Astrocyte of the cerebellum (primary cell): ENCODE results near the gene RAVER1.
"Not testable (repeated sequence)": the region's sequence is repeated elsewhere in the genome, so short reads cannot be mapped to it uniquely, and the experiment has no call there.

Experiments used
- DNase-seq: peaks from one replicate; pipeline ENCODE4 v3.0.0-alpha.2; 2011; ENCODE audit warnings: low read depth
- H3K4me3 ChIP-seq: 2 replicates; pipeline ENCODE4 v1.5.1; 2011; ENCODE audit warnings: mild to moderate bottlenecking, low read depth, low read length, moderate library complexity
- in situ Hi-C: cut with HindIII; loops from 2 replicates; pipeline ENCODE4 v1.10.0; 2017; ENCODE audit warnings: low sequenced_read_pairs
- TF ChIP-seq, protein P1 (sequence below): IDR thresholded peaks from 2 replicates; pipeline ENCODE4 v1.5.1; 2012; ENCODE audit warnings: low read length, low read depth, moderate library complexity, mild to moderate bottlenecking; ENCODE audit errors: missing control alignments

Gene RAVER1

GRCh38 chr19:10343495-10343894, 10.2 kb upstream of the RAVER1 start:
- H3K4me3 ChIP-seq, result no peak overlapping the region
- in situ Hi-C loops, result no loop called here
- no peak for DNase-seq
- TF ChIP-seq, protein P1, sequence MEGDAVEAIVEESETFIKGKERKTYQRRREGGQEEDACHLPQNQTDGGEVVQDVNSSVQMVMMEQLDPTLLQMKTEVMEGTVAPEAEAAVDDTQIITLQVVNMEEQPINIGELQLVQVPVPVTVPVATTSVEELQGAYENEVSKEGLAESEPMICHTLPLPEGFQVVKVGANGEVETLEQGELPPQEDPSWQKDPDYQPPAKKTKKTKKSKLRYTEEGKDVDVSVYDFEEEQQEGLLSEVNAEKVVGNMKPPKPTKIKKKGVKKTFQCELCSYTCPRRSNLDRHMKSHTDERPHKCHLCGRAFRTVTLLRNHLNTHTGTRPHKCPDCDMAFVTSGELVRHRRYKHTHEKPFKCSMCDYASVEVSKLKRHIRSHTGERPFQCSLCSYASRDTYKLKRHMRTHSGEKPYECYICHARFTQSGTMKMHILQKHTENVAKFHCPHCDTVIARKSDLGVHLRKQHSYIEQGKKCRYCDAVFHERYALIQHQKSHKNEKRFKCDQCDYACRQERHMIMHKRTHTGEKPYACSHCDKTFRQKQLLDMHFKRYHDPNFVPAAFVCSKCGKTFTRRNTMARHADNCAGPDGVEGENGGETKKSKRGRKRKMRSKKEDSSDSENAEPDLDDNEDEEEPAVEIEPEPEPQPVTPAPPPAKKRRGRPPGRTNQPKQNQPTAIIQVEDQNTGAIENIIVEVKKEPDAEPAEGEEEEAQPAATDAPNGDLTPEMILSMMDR, result no peak

DNA sequence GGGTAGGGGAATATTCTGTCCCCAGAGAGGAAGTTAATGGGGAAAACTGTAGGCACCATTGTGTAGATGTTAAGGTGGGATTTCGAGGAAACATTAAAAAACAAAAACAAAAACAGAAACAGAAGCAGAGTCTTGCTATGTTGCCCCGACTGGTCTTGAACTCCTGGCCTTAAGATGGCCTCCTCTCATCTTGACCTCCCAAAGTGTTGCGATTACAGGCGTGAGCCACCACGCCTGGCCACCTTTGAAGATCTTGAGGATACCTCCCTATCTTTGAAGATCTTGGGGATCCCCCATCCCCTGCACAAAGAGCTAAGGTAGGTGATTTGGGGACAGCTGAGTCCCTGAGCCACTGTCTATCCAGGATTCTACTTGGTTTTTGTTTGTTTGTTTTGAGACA, 6.6 kb upstream of the RAVER1 start:
- TF ChIP-seq, protein P1, result no peak
- H3K4me3 ChIP-seq, result no peak overlapping the region
- in situ Hi-C loops, result no loop called here
- no peak for DNase-seq

DNA sequence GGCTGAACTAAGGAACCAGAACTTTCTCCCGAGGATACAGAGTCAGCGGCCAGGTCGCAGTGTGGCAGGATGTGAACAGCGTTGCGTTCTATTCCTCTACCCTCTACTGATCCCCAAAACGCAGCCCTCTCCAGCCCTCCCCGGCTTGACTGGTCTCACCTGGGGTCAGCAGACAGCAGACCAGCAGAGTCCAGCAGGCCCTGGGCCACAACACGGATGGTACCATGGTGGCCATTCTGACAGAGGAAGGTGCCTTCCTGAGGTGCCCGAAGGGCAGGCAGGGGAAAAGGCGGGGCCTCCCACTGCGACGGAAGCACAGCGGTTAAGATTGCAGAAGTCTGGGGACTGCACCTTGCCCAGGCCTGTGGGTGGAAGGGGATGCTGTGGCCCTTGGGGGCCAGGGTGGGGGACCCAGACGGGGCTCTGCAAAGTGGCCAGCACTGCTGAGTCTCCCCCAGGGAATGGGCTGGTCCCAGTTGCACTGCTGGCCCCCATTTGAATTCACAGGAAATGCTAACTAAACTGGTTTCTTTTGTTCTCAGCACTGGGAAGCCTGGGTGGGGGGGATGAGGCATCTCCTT, 6.1 kb upstream of the RAVER1 start, which contains the start of gene ICAM3:
ICAM3 (minus strand) TSS at position 245 of the 581 bp plus-strand sequence; CDS start at position 235, 10 bp downstream.
- TF ChIP-seq, protein P1, result no peak
- in situ Hi-C loops, result no loop called here
- DNase-seq, result no peak
- no peak within 1 kb of the TSS for H3K4me3 ChIP-seq

GRCh38 chr19:10338940-10339339, 5.6 kb upstream of the RAVER1 start:
- no peak for DNase-seq
- TF ChIP-seq, protein P1, result no peak
- H3K4me3 ChIP-seq, result no peak overlapping the region

GRCh38 chr19:10336725-10337124, 3.4 kb upstream of the RAVER1 start:
- in situ Hi-C loops, result not testable (repeated sequence)

More at GRCh38 chr19:10338940-10339339, 5.6 kb upstream of the RAVER1 start:
- in situ Hi-C loops, result no loop called here

GRCh38 chr19:10335352-10335985, 2.1 kb upstream of the RAVER1 start:
- in situ Hi-C loops, result no loop called here
- H3K4me3 ChIP-seq, result peak overlapping the region; percentile 68
- no peak for DNase-seq
- TF ChIP-seq, protein P1, result no peak

More at GRCh38 chr19:10336725-10337124, 3.4 kb upstream of the RAVER1 start:
- not testable (repeated sequence) for DNase-seq, H3K4me3 ChIP-seq

DNA sequence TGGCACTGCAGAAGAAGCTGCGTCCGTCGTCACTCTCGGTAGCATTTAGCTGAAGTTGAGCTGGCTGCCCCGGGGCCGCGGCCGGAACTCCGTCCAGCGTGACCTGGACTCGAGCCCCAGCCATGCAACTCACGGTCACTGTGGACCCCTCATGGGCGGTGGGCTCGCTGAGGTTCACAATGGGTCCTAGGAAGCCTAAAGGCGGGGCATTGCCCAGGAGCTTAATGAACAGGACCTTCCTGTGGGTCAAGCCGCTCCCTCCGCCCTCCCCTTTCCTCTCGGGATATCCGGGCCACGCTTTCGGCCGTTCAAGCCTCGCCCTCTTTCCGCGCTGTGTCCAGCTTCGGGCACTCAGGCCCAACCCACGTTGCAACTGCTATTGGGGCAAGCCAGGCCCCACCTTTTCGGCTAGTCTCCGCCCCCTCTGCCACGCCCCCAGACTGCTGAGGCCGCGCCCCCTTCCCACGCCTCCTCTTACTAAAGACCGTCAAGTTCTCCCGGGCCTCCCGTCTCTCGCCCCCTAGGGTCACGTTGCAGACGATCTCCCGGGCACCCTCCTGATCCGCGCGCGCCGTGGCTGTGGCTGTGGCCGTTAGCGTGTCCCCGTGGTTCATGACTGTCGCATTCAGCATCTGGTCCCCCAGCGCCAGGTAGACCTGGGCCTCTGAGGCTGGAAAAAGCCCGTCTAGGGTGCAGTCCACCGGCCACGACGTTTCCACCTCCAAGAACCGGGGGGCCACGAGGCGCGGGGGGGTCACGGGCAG, 1.4 kb upstream of the RAVER1 start:
- DNase-seq, result peak; percentile 82
- TF ChIP-seq, protein P1, result no peak
- H3K4me3 ChIP-seq, result peak overlapping the region; percentile 68
- in situ Hi-C loops, result no loop called here
